Gastrocnemius medialis (tissue), 4 donors: ENCODE measurements around the gene STX1A. TPM values are rescaled to one million over a fixed set of nuclear protein-coding genes. Genes with fewer than 3 reads are reported as not detected.

ENCODE experiments used
- ATAC-seq, 2 donors: fragments of 150-250 bp; one replicate each; pipeline ENCODE4 v1.9.1; 2016
- DNase-seq, 2 donors: peaks; one replicate each; pipeline ENCODE4 v3.0.0-alpha.2; 2019
- H3K27ac ChIP-seq, 4 donors: fragments of 200-600 bp; sonication (generic); 1 replicate in 1 of 4; 2 replicates in 3 of 4; pipeline ENCODE4 v1.5.1; 2016 to 2018; ENCODE audit warnings: mild to moderate bottlenecking in 2 of 4, moderate library complexity in 1 of 4
- H3K27me3 ChIP-seq, 3 donors: fragments of 200-600 bp; sonication (generic) in 2 of 3; 1 replicate in 1 of 3; 2 replicates in 2 of 3; pipeline versions ENCODE4 v1.5.1 to v1.6.0; 2016 to 2019; ENCODE audit warnings: mild to moderate bottlenecking in 1 of 3, moderate library complexity in 1 of 3
- H3K36me3 ChIP-seq, 2 donors: fragments of 200-600 bp; sonication (generic) in 1 of 2; one replicate each; pipeline ENCODE4 v1.5.1; 2017 to 2018
- H3K4me1 ChIP-seq, 2 donors: fragments of 200-600 bp; sonication (generic) in 1 of 2; one replicate each; pipeline ENCODE4 v1.5.1; 2016 to 2017; ENCODE audit warnings: mild to moderate bottlenecking in 2 of 2
- H3K4me3 ChIP-seq, 4 donors: fragments of 200-600 bp; sonication (generic) in 3 of 4; 1 replicate in 1 of 4; 2 replicates in 3 of 4; pipeline ENCODE4 v1.5.1; 2016 to 2019; ENCODE audit warnings: mild to moderate bottlenecking in 2 of 4
- H3K9me3 ChIP-seq, 3 donors: fragments of 200-600 bp; sonication (generic) in 2 of 3; 1 replicate in 1 of 3; 2 replicates in 2 of 3; pipeline ENCODE4 v1.5.1; 2016 to 2019
- POLR2A ChIP-seq, 2 donors: fragments of 450-650 bp; IDR thresholded peaks; one replicate each; pipeline ENCODE4 v1.6.1; 2017; ENCODE audit warnings: antibody characterized with exemption in 2 of 2, mild to moderate bottlenecking in 2 of 2, moderate library complexity in 2 of 2
- in situ Hi-C, 4 donors: fragments of 200-750 bp; cut with MboI; loops; one replicate each; pipeline versions ENCODE4 v1.15.0 to v1.8.0; 2017; ENCODE audit warnings: low sequenced_read_pairs in 4 of 4
- intact Hi-C: fragments of 100-400 bp; cut with DNase I; formaldehyde crosslinking; loops from one replicate; pipeline ENCODE4 v1.15.1; 2023; ENCODE audit warnings: low total_unique reads
- microRNA counts, 2 donors: library from miRNA; unstranded; fragments of <30 nt; microRNA quantifications; one replicate each; lab custom pipeline; 2016
- microRNA-seq, 2 donors: library from miRNA; unstranded; fragments of <30 nt; microRNA quantifications; one replicate each; pipeline ENCODE4, GENCODE V29; 2016; ENCODE audit warnings: borderline replicate concordance in 2 of 2
- total RNA-seq, 4 donors: library from RNA; depleted of rRNA; stranded (reverse); fragments of >200 nt; gene quantifications; one replicate each; pipeline versions ENCODE4 v1.1.0 to v1.2.3, GENCODE V29; 2016
- TF ChIP-seq, protein P1 (sequence below), 5 experiments: fragments of 450-650 bp in 3 of 5; fragments of 200-600 bp in 2 of 5; sonication (generic) in 2 of 5; IDR thresholded peaks in 4 of 5; conservative IDR thresholded peaks in 1 of 5; 1 replicate in 4 of 5; 2 replicates in 1 of 5; pipeline ENCODE4 v1.5.1; 2016 to 2019; ENCODE audit warnings: antibody characterized with exemption in 5 of 5, mild to moderate bottlenecking in 3 of 5, moderate library complexity in 3 of 5

STX1A gene
- total RNA-seq, 4 donors from 2014 or later = 0.83 to 8.1 (median 3.2) TPM

DNA sequence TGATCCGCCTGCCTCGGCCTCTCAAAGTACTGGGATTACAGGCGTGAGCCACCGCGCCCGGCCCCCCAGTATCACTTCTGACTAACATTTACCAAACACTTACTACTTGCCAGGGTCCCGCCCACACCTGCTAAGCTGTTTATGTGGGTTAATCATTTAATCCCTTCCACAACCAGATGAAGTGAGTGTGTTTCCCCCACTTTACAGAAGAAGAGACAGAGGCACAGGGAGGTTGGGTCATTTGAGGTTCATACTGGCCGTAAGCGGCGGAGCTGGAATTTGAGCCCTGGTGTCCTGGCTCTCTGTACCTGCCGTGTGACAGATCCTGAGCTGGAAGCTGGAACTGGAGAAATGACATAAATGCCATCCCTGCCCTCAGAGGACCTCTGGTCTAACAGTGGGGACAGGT, 66.9 kb downstream of the STX1A start:
- Histone ChIP-seq H3K4me3 (no peak overlapping the region), H3K27me3 (peaks cover 11 to 16% (median 16%) of the 10 kb centered on the region in 3 donors), H3K27ac (no peak overlapping the region), H3K4me1 (no peaks in the 10 kb centered on the region), H3K36me3 (no peaks in the 10 kb centered on the region), H3K9me3 (no peaks in the 10 kb centered on the region)
- TF ChIP-seq POLR2A (IDR thresholded peaks at IDR 0.05) = no peak
- TF ChIP-seq, protein P1, sequence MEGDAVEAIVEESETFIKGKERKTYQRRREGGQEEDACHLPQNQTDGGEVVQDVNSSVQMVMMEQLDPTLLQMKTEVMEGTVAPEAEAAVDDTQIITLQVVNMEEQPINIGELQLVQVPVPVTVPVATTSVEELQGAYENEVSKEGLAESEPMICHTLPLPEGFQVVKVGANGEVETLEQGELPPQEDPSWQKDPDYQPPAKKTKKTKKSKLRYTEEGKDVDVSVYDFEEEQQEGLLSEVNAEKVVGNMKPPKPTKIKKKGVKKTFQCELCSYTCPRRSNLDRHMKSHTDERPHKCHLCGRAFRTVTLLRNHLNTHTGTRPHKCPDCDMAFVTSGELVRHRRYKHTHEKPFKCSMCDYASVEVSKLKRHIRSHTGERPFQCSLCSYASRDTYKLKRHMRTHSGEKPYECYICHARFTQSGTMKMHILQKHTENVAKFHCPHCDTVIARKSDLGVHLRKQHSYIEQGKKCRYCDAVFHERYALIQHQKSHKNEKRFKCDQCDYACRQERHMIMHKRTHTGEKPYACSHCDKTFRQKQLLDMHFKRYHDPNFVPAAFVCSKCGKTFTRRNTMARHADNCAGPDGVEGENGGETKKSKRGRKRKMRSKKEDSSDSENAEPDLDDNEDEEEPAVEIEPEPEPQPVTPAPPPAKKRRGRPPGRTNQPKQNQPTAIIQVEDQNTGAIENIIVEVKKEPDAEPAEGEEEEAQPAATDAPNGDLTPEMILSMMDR (IDR thresholded peaks at IDR 0.05 in 4 of 5, conservative IDR thresholded peaks at IDR 0.05 in 1 of 5) = no peak
- ATAC-seq (no peak), DNase-seq (no peak)
- intact Hi-C loops = no loop called here
- in situ Hi-C loops = no loop called here

DNA sequence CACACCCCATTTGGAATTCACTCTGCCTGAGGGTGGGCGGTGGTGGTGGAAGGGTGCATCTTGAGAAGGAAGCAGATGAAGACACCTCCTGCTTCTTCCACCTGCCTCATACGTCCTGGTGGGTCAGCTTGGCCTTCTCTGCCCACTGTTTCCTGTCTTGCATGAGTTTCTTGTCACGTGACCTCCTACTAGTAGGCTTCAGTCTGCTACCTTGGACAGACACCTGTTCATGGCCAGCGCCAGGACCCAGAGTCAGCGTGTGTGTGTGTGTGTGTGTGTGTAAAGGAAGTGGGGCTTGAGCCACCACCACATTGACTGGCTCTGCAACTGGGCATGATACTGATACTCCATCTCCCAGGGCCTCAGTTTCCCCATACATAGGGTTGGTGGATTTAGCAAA, 68.9 kb downstream of the STX1A start:
- Histone ChIP-seq H3K36me3 (no peaks in the 10 kb centered on the region), H3K4me3 (no peak overlapping the region), H3K4me1 (no peaks in the 10 kb centered on the region), H3K27ac (no peak overlapping the region), H3K27me3 (peaks cover 18 to 27% (median 26%) of the 10 kb centered on the region in 3 donors), H3K9me3 (no peaks in the 10 kb centered on the region)
- DNase-seq (no peak), ATAC-seq (no peak)
- no peak for TF ChIP-seq POLR2A (IDR thresholded peaks at IDR 0.05)
- TF ChIP-seq, protein P1 (IDR thresholded peaks at IDR 0.05 in 4 of 5, conservative IDR thresholded peaks at IDR 0.05 in 1 of 5) = no peak
- intact Hi-C loops (no loop called here), in situ Hi-C loops (no loop called here)

DNA sequence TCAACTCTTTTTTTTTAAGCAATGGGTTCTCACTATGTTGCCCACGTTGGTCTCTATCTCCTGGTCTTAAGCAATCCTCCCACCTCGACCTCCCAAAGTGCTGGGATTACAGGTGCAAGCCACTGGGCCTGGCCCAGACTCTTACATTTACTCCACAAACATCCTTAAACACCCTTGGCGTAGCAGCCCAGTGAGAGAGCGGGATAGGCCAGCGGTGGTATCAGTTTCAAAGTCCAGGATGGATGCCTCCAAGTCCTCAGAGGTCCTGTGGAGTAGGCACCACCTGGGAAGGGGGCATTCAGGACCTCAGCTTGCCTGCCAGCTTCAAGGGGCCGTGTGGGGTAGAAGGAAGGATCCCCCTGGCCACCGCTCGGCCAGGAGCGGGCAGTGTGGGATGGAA, 69.9 kb downstream of the STX1A start:
- H3K4me1 ChIP-seq = no peaks in the 10 kb centered on the region
- no peaks in the 10 kb centered on the region for H3K9me3 ChIP-seq
- H3K27me3 ChIP-seq = peaks cover 18 to 27% (median 26%) of the 10 kb centered on the region in 3 donors
- in situ Hi-C loops (no loop called here), intact Hi-C loops (no loop called here)
- TF ChIP-seq, protein P1 (IDR thresholded peaks at IDR 0.05 in 4 of 5, conservative IDR thresholded peaks at IDR 0.05 in 1 of 5) = no peak
- no peak for TF ChIP-seq POLR2A (IDR thresholded peaks at IDR 0.05)
- no peaks in the 10 kb centered on the region for H3K36me3 ChIP-seq
- no peak for DNase-seq
- H3K27ac ChIP-seq = no peak overlapping the region
- no peak for ATAC-seq
- H3K4me3 ChIP-seq = no peak overlapping the region

MicroRNAs within 50 kb of the gene (microRNA counts, 767-probe panel; counts per million panel counts)
- microRNA hsa-miR-4284 (lab: Ali Mortazavi, UCI) = 356 to 448 counts per million in 2 donors

Small RNA genes lying within 50 kb of the gene (microRNA-seq; reads per million reads assigned to microRNA genes)
- 0 reads per million in 2 donors for gene MIR4284

Other genes with a start within 250 kb of the STX1A start
- gene BAZ1B, start 197.4 kb downstream of the STX1A start, total RNA-seq = 10 to 100 TPM; 31.2 to 47.0 (median 42.0) TPM
- 100 to 1,000 TPM; 107 to 166 (median 119) TPM for gene BCL7B, start 162.0 kb downstream of the STX1A start, total RNA-seq
- 10 to 100 TPM; 14.4 to 32.9 (median 22.0) TPM for gene TBL2, start 141.1 kb downstream of the STX1A start, total RNA-seq
- gene MLXIPL, start 95.1 kb downstream of the STX1A start, total RNA-seq = 100 to 1,000 TPM in 1 of 4 donors, 10 to 100 TPM in 1, 1 to 10 TPM in 2; 7.6 to 107 (median 29.2) TPM
- 1 to 10 TPM in 2 of 4 donors, under 1 TPM in 2; 0.64 to 2.5 (median 1.4) TPM for gene VPS37D, start 51.8 kb downstream of the STX1A start, total RNA-seq
- 10 to 100 TPM in 1 of 4 donors, 1 to 10 TPM in 3; 3.9 to 10.5 (median 5.6) TPM for gene DNAJC30, start 36.2 kb downstream of the STX1A start, total RNA-seq
- 100 to 1,000 TPM in 3 of 4 donors, 10 to 100 TPM in 1; 83.9 to 128 (median 114) TPM for gene BUD23, start 36.1 kb downstream of the STX1A start, total RNA-seq
- 1 to 10 TPM; 3.2 to 9.4 (median 7.6) TPM for gene ABHD11, start 19.1 kb upstream of the STX1A start, total RNA-seq
- 1 to 10 TPM in 1 of 4 donors, not detected in 3; 5.0 TPM for gene CLDN3, start 50.6 kb upstream of the STX1A start, total RNA-seq
- 1 to 10 TPM in 1 of 4 donors, under 1 TPM in 3; 0.16 to 3.7 (median 0.42) TPM for gene CLDN4, start 111.3 kb upstream of the STX1A start, total RNA-seq
- gene METTL27, start 122.8 kb upstream of the STX1A start, total RNA-seq = 1 to 10 TPM in 1 of 4 donors, under 1 TPM in 3; 0.36 to 1.5 (median 0.53) TPM
- gene TMEM270, start 141.5 kb upstream of the STX1A start, total RNA-seq = not detected